GM19463 (cell line): ENCODE measurements around the gene ZNF746.
"Not testable (repeated sequence)": the region's sequence is repeated elsewhere in the genome, so short reads cannot be mapped to it uniquely, and the experiment has no call there.

Experiments
- ATAC-seq: cut with Tn5 transposase; IDR thresholded peaks from one replicate; pipeline ENCODE4 v1.9.1; 2021; ENCODE audit warnings: mild to moderate bottlenecking, moderate library complexity; ENCODE audit not compliant: unreplicated experiment

The ZNF746 gene

GRCh38 chr7:149459540-149460452 is 37.8 kb downstream of the ZNF746 start:
- ATAC-seq = peak; percentile 23

- no peak for ATAC-seq
Measured at GRCh38 chr7:149459201-149459539, 38.4 kb downstream of the ZNF746 start.

- no peak for ATAC-seq
Measured at GRCh38 chr7:149458235-149458634, 39.4 kb downstream of the ZNF746 start.

DNA sequence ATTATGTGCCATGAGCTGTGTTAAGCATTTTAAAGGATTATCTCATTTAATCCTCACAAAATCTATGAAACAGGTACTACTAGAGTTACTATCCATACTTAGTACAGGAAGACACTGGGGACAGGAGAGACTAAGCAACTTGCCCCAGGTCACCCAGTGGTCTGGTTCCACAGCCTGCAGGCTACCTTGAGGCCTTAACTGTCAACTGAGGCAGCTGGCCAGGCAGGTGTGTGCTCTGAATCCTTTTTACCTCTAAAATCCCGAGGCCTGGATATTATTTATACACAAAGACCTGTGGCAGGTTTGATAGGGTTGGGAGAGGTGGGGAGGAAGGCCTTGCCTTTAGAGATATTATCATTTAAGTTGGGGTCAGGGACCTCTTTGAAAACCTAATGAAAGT is 39.8 kb downstream of the ZNF746 start:
- ATAC-seq = no peak

DNA sequence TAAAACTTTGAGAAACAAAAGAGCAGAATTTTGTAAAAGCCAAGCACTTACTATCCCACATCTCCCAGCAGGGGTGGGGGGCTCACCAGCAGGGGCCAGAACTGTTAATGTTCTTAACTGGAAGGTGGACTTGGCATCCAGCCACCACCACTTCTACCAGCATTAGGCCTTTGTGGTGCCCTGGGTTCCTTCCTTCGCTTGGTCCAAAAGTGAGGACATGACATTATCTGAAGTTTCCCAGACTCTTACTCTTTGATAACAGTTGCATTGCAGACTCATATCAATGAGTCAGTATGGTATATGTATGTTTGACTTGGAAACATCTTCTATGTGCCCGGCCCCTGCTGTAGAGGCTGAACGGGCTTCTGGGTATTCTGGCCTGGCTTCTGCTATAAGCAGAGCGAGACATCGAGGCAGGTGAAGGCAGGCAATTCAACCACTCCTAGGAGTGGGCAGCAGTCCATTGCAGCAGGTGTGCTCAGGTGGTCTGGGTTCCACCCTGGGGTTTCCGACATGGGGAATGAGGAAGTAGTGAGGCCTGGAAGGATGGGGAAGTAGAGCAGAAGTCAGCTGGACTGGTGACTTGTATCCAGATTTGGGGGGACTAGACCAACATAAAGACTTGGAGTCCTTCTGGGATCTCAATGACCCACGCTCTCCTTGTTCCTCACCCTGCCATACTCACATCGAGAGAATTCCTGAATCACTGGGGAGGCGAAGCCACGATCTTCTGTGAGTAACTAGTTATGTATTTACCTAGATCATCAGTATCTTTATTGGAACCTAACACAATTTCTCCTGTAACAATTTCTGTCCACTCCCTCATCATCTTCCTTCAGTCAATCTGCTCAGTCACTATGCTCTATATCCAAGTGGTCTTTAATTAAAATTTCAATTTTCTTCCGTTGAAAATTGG is 40.8 kb downstream of the ZNF746 start:
- ATAC-seq = no peak

DNA sequence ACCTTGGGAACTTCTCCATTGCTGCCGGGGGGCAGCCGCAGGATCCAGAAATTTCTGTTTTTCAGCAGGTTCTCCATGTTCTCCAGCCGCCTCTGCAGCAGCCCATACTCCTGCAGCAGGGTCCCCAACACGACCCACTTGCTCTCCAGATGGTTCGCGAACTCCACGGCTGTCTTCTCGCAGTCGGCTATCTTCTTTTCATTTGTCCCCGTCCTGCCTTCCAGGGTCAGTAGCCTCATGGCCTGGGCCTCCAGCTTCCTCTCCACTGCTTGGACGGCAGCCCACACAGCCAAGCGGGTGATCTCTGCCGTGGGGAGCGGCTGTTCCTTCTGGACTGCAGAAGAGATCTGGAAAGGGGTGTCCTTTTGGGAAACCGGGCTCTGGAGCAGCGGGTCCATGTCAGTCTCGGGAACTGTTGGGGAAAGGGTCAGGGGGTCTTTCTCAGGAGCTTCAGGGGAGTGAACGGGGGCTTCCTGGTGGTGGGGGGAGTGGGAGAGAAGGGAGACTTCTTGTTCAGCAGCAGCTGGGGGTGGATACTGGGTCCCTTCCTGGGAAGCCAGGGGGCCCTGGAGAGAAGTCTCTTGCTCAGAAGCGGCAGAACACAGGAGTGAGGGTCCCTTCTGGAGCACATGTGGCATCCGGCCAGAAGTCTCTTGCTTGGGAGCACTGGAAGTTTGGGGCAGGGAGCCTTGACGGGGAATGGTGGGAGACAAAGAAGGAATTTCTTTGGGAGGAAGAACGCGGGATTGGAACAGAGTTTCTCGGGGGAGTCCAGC is 42.2 kb downstream of the ZNF746 start:
- no peak for ATAC-seq

DNA sequence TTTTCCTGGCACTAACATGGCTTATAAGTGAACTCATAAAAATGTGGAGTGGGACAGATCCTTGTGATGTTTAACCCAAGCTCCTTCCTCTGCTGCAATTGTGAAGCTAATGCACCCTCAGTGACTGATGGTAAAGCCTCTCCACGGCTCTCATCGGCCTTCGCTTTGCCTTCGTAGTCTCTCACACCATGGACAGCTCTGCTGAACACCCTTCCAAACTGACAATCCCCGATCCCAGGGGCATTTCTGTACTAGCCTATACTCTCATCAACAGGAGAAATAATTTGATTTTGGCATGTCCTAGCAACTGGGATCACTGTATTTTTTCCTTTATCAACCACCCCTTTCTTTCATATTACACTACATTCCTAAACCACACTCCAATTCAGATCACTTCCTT is 42.9 kb downstream of the ZNF746 start:
- no peak for ATAC-seq

DNA sequence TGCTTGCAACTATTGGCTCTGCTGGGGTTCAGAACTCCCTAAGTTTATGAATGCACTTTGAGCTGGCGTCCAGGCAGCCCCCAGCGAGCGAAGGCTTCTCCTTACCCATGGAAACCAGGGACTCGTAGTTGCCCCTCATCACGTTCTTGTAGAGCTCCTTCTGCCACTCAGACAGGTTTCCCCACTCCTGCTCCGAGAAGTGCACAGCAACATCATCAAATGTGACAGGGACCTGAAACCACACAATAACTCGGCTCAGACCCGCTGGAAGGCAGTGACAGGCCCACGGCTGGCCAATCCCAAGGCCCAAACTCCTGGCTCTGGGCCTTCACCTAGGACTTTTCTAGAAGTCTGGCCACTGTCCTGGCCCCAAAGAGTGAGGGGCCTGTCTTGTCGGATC is 43.6 kb downstream of the ZNF746 start:
- no peak for ATAC-seq

- no peak for ATAC-seq
Measured at GRCh38 chr7:149450821-149451220, 46.8 kb downstream of the ZNF746 start.

- no peak for ATAC-seq
Measured at GRCh38 chr7:149449897-149450296, 47.7 kb downstream of the ZNF746 start.

GRCh38 chr7:149448961-149449360 is 48.6 kb downstream of the ZNF746 start:
- no peak for ATAC-seq

DNA sequence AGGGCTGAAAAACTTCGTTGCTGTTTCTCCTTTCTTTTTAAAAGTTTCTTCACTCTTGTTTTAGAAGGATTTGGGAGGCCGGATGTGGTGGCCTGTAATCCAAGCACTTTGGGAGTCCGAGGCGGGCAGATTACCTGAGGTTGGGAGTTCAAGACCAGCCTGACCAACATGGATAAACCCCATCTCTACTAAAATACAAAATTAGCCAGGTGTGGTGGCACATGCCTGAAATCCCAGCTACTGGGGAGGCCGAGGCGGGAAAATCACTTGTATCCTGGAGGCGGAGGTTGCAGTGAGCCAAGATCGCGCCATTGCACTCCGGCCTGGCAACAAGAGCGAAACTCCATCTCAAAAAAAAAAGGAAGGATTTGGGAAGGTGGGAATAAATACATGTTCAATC is 51.6 kb downstream of the ZNF746 start:
- ATAC-seq = not testable (repeated sequence)

DNA sequence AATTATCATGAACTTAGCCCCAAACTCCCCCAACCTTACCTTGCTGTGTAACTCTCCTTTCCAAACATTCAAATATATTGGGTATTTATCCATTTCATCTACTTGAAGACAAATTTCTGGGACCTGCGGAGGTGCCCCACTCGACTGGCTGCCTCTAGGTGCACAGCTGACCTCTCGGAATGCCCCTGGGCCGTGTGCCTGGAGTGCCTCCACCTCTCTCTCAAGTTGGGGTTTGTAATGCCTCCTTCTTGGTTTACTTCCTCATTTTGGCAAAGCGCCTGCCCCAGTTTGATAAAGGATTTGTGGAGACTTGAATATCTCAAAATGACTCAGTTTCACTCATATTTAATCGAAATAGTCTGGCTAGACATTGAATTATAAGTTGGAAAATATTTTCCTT is 53.3 kb downstream of the ZNF746 start:
- no peak for ATAC-seq

- no peak for ATAC-seq
Measured at GRCh38 chr7:149443523-149443922, 54.1 kb downstream of the ZNF746 start.

- no peak for ATAC-seq
Measured at GRCh38 chr7:149442924-149443323, 54.7 kb downstream of the ZNF746 start.

- no peak for ATAC-seq
Measured at GRCh38 chr7:149440222-149440621, 57.4 kb downstream of the ZNF746 start.

DNA sequence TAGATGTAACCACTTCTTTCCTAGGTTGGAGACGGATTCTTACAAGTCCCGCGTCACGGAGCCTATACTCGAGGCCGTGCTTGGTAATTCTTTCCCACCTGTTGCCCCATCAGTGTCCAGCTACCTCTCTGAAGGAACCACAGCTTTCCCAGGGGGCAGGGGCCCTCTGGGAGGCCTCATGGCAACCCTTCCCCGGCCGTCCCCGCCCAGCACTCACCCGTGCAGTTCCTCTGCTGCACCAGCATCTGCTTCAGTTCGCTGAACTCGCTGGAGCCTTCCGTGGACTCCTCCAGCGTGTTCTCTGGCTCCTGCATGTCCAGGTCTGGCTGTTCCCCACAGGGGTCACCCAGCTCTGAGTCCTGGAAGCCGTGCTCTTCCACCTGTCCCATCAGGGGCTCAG is 61.3 kb downstream of the ZNF746 start:
- ATAC-seq = no peak

DNA sequence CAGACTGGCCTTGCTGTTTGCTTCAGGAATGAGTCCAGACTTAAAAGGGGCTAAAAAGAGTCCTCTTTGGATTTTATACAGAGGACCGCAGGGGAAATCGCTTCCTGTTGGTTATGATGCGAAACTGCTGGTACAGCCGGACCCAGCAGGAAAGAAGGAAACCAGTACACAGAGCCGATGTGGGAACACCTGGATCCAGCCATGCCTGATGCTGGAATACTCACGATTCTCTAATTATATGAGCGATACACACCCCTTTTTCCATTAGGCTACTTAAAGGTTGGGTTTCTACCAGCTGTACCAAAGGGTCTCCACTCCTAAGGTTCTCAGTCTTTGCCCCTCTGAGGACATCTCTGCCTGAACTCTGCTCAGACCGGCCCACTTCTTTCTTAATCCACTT is 64.5 kb downstream of the ZNF746 start:
- no peak for ATAC-seq

DNA sequence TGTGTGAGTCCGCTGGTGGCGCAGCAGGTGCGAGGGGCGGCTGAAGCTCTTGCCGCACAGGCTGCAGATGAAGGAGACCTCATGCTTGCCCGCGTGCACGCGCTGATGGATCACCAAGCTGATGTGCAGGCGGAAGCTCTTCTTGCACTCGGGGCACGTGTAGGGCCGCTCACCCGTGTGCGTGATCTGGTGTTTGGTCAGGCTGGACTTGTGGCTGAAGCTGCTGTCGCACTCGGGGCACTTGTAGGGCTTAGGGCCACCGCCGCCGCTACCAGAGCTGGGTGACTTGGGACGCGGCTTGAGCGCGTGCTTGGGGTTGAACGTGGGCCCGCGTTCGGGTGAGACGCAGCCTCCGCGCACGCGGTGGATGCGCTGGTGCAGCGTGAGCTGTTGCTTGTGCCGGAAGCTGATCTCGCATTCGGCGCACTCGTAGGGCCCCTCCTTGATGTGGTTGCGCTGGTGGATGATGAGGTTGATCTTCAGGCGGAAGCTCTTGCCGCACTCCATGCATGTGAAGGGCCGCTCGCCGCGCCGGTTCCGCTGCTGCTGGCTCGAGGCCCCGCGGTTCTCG is 65.4 kb downstream of the ZNF746 start:
- ATAC-seq = no peak

GRCh38 chr7:149431486-149432120 is 66.0 kb downstream of the ZNF746 start:
- ATAC-seq = no peak
